Measurements from ENCODE around the gene PROB1.

The PROB1 gene

DNA sequence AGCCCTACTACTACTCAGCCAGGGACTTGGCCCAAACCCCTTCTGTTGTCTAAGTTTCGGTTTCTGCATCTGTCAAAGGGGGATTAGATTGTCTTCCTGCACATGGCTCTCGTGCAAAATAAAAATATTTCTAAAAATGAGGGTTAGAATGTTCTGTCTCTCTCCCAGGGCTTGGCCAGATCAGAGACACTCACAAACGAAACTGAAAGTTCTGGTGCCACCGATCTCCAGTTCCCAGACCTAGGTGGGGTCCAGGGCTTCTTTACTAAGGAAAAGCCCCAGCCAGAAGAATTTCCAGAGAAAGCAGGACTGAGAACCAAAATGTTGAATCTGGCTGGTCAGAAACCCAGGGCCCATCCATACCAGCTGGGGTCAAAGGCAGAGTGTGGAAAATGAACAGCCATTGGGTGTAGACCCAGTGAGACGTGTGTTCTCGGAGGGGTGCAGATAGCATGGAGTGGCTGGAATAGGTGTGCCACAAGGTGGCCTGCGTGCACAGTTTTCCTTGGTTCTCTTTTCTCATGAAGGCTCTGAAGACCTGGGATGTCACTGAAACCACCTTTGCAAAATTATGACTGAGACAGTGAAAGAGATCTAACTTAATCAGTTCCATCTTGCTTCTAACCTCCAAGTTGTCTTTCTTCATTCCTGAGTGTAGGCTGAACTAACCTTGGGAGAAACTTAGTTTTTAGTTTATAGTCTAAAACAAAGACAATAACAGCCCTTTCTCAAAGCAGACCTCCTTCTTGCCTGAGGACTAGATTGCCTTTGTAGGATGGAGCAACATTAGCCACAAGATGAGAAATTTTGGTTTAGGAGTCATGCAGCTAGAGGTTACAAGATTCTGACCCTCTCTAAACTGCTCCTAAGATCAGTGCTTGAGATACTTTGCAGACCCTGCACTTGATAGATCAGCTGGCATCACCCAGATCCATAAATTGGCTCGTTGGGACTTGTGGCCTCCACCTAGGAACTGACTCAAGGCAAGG, 9.5 kb downstream of the PROB1 start:
- ChIA-PET CTCF (interaction anchor here (0.6 to 7.4 kb wide), 8 partner anchors 10 to 516 kb away, joined by 3 to 48 read pairs (median 6); partner anchors contain the start of gene PAIP2), POLR2A (interaction anchor here (0.5 to 0.7 kb wide), 2 partner anchors 44 to 136 kb away, joined by 3 to 4 read pairs; partner anchors contain the start of gene PAIP2)
- peak overlapping the region; percentile 72 to 95 for H3K27ac ChIP-seq (ENCODE audit: insufficient read depth in 1 of 2, low read depth in 1 of 2, low read length in 2 of 2, poor library complexity in 1 of 2, severe bottlenecking in 2 of 2)
- H3K9me3 ChIP-seq (ENCODE audit: control extremely low read depth in 1 of 5, control insufficient read depth in 4 of 5, insufficient read depth in 2 of 5, low read depth in 1 of 5, low read length in 4 of 5), result no peaks in the 10 kb centered on the region
- H3K36me3 ChIP-seq (ENCODE audit: control insufficient read depth in 4 of 4, insufficient read depth in 4 of 4, low read length in 3 of 4), result peaks cover 0 to 7% (median 0%) of the 10 kb centered on the region in 4 experiments
- peaks cover 6 to 84% (median 80%) of the 10 kb centered on the region in 4 experiments for H3K4me1 ChIP-seq (ENCODE audit: control extremely low read depth in 1 of 4, control insufficient read depth in 4 of 4, insufficient read depth in 4 of 4, low read length in 3 of 4)
- WGBS (ENCODE audit: insufficient coverage), result 14% methylated on average over 6 of the region's 8 CpGs
- DNase-seq, result peak in 2 of 3 donors; percentile 51 to 59
- peak overlapping the region; percentile 24 to 77 (median 67) for H3K4me3 ChIP-seq (ENCODE audit: control insufficient read depth in 1 of 7, extremely low read depth in 1 of 7, insufficient read depth in 4 of 7, low read depth in 2 of 7, low read length in 6 of 7)
- no peaks in the 10 kb centered on the region for H3K27me3 ChIP-seq (replicated peaks in 2 of 5; ENCODE audit: control insufficient read depth in 4 of 5, insufficient read depth in 5 of 5, low read length in 4 of 5)

DNA sequence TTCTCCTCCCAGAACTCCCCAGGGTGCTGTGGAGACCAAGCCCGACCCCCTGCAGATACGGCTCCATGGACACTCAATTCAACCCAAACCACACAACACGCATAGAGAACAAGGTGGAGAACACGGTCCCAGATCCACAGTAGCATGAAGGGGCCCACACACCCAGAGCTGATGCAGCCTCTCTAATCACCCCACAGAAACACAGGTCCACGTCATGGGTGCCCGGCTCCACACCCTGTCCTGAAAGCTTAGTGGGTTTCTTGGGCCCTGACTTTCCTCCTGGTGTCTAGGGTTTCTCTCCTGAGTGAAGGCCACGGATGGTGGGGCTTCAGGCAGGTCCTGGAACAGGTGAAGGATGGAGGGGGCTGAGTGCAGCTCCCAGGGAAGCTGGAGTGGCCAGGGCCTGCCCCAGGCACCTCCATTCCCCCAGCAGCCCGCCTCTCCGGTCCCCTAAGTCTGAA, 10.3 kb downstream of the PROB1 start:
- CTCF ChIA-PET, result interaction anchor here (1.0 to 7.4 kb wide), 5 partner anchors 9 to 38 kb away, joined by 3 to 48 read pairs (median 7); no protein-coding TSS in a partner anchor
- peaks cover 0 to 7% (median 0%) of the 10 kb centered on the region in 4 experiments for H3K36me3 ChIP-seq (ENCODE audit: control insufficient read depth in 4 of 4, insufficient read depth in 4 of 4, low read length in 3 of 4)
- no peaks in the 10 kb centered on the region for H3K9me3 ChIP-seq (ENCODE audit: control extremely low read depth in 1 of 5, control insufficient read depth in 4 of 5, insufficient read depth in 2 of 5, low read depth in 1 of 5, low read length in 4 of 5)
- H3K27ac ChIP-seq (ENCODE audit: insufficient read depth in 1 of 2, low read depth in 1 of 2, low read length in 2 of 2, poor library complexity in 1 of 2, severe bottlenecking in 2 of 2), result peak overlapping the region; percentile 72 to 84
- peak overlapping the region in 6 of 7 experiments; percentile 40 to 77 (median 67) for H3K4me3 ChIP-seq (ENCODE audit: control insufficient read depth in 1 of 7, extremely low read depth in 1 of 7, insufficient read depth in 4 of 7, low read depth in 2 of 7, low read length in 6 of 7)
- H3K4me1 ChIP-seq (ENCODE audit: control extremely low read depth in 1 of 4, control insufficient read depth in 4 of 4, insufficient read depth in 4 of 4, low read length in 3 of 4), result peaks cover 6 to 77% (median 73%) of the 10 kb centered on the region in 4 experiments
- no peak for DNase-seq
- 63% methylated on average over 7 of the region's 9 CpGs for WGBS (ENCODE audit: insufficient coverage)
- H3K27me3 ChIP-seq (replicated peaks in 2 of 5; ENCODE audit: control insufficient read depth in 4 of 5, insufficient read depth in 5 of 5, low read length in 4 of 5), result no peaks in the 10 kb centered on the region
- POLR2A ChIA-PET, result interaction anchor here (0.5 kb wide), 1 partner anchor 137 kb away, joined by 4 read pairs; no protein-coding TSS in a partner anchor

DNA sequence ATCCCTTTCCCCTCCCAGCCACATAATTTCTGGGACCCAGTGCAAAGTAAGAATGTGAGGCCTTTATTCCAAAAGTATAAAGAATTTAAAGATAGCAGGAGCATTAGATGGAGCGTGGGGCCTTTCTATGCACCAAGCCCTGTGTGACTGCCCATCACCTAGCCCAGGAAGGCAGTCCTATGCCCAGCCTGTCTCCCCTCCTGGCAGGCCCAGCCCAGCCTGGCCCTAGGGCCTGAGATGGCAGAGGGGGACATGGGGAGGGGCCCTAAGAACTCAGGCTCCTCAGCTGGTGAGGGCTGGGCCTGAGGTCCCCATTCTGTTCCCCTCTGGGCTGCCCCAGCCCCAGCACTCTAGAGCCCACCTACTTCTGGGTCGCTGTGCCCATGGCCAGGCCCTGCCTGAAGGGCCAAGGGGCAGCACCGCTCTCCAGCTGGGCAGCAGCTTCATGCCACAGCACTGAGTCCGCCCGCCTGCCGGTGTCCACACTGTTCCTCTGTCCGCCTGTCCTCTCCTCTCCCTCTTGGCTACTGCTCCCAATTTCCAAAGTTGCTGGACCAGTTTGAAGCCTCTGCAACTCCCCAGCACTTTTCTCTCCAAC, 10.8 kb downstream of the PROB1 start:
- Histone ChIP-seq H3K36me3 (ENCODE audit: control insufficient read depth in 4 of 4, insufficient read depth in 4 of 4, low read length in 3 of 4) (peaks cover 0 to 7% (median 0%) of the 10 kb centered on the region in 4 experiments), H3K4me3 (ENCODE audit: control insufficient read depth in 1 of 7, extremely low read depth in 1 of 7, insufficient read depth in 4 of 7, low read depth in 2 of 7, low read length in 6 of 7) (peak overlapping the region in 3 of 7 experiments; percentile 67 to 77 (median 73)), H3K27ac (ENCODE audit: insufficient read depth in 1 of 2, low read depth in 1 of 2, low read length in 2 of 2, poor library complexity in 1 of 2, severe bottlenecking in 2 of 2) (peak overlapping the region; percentile 72 to 84), H3K9me3 (ENCODE audit: control extremely low read depth in 1 of 5, control insufficient read depth in 4 of 5, insufficient read depth in 2 of 5, low read depth in 1 of 5, low read length in 4 of 5) (no peaks in the 10 kb centered on the region), H3K27me3 (replicated peaks in 2 of 5; ENCODE audit: control insufficient read depth in 4 of 5, insufficient read depth in 5 of 5, low read length in 4 of 5) (no peaks in the 10 kb centered on the region), H3K4me1 (ENCODE audit: control extremely low read depth in 1 of 4, control insufficient read depth in 4 of 4, insufficient read depth in 4 of 4, low read length in 3 of 4) (peaks cover 6 to 71% (median 70%) of the 10 kb centered on the region in 4 experiments)
- 86% methylated on average over 7 of the region's 7 CpGs for whole genome bisulfite sequencing (ENCODE audit: insufficient coverage)
- ChIA-PET POLR2A (no interaction called here), CTCF (interaction anchor here (1.0 to 7.4 kb wide), 7 partner anchors 7 to 63 kb away, joined by 3 to 48 read pairs (median 7); no protein-coding TSS in a partner anchor)
- no peak for DNase-seq

DNA sequence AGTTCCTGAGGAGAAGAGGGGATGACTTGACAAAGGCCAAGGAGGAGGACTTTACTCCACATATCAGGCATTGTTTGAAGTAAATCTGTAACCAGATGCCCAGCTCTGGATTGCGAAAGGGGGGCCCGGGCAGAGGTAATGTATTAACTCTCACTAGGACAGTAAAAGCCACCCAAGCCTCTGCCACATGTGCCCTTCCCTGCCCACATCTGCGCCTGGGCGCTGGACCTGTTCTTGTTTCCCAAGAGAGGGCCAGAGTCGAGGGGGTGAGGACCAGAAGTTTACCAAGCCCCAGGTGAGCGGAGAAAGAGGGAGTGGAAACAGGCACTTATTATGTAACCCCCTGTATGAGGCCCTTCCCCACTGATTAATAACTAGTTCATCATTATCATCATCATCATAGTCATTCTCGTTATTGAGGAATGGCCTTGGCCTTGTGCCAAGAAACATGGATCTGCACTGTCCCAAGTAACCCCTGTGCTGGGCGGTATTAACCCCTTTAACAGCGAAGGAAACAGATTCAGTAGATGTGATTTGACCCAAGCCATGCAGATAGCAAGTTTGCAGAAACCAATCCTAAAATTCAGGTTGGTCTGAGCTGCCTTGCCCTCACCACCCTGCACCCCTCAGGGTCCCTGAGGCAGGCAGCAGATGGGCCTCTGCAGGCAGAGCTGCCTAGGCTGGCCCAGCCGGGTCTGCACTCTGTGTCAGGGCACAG, 11.5 kb downstream of the PROB1 start, which contains the start of gene SLC23A1:
Gene SLC23A1, minus strand, starts transcription at position 23 of the 718 bp plus-strand sequence. CDS start 44 bp downstream, outside the sequence.
- Histone ChIP-seq H3K4me1 (ENCODE audit: control extremely low read depth in 1 of 4, control insufficient read depth in 4 of 4, insufficient read depth in 4 of 4, low read length in 3 of 4) (peaks cover 6 to 65% (median 65%) of the 10 kb centered on the region in 4 experiments), H3K36me3 (ENCODE audit: control insufficient read depth in 4 of 4, insufficient read depth in 4 of 4, low read length in 3 of 4) (peaks cover 0 to 7% (median 4%) of the 10 kb centered on the region in 4 experiments), H3K27ac (ENCODE audit: insufficient read depth in 1 of 2, low read depth in 1 of 2, low read length in 2 of 2, poor library complexity in 1 of 2, severe bottlenecking in 2 of 2) (peak within 1 kb of the TSS; percentile 72 to 84), H3K4me3 (ENCODE audit: control insufficient read depth in 1 of 7, extremely low read depth in 1 of 7, insufficient read depth in 4 of 7, low read depth in 2 of 7, low read length in 6 of 7) (peak within 1 kb of the TSS in 2 of 7 experiments; percentile 67 to 73), H3K9me3 (ENCODE audit: control extremely low read depth in 1 of 5, control insufficient read depth in 4 of 5, insufficient read depth in 2 of 5, low read depth in 1 of 5, low read length in 4 of 5) (no peaks in the 10 kb centered on the region), H3K27me3 (replicated peaks in 2 of 5; ENCODE audit: control insufficient read depth in 4 of 5, insufficient read depth in 5 of 5, low read length in 4 of 5) (no peaks in the 10 kb centered on the region)
- DNase-seq, result no peak
- 75% methylated on average over 3 of the region's 10 CpGs for WGBS (ENCODE audit: insufficient coverage)
- ChIA-PET CTCF (interaction anchor here (1.0 to 7.4 kb wide), 4 partner anchors 8 to 62 kb away, joined by 3 to 48 read pairs (median 25); no protein-coding TSS in a partner anchor), POLR2A (no interaction called here)

DNA sequence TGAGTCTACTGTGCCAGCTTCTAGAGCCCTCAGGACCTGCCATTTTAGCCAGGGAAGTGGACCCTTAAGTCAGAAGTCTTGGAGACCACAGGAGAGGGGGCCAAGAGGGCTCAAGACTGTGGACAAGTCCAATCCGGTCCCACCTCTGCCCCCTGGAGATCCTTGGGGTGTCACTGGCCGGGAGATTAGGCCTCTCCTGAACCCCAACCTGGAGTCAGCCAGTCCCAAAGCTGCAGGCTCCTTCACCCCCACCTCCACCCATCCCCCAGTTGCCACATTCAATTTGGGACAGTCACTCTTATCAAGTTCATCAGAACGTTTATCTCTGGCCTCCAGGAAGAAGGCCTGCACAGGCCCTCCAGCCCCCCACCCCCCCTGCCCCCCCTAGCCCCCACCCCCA, 12.1 kb downstream of the PROB1 start:
- Histone ChIP-seq H3K36me3 (ENCODE audit: control insufficient read depth in 4 of 4, insufficient read depth in 4 of 4, low read length in 3 of 4) (peaks cover 0 to 8% (median 7%) of the 10 kb centered on the region in 4 experiments), H3K27me3 (replicated peaks in 2 of 5; ENCODE audit: control insufficient read depth in 4 of 5, insufficient read depth in 5 of 5, low read length in 4 of 5) (no peaks in the 10 kb centered on the region), H3K4me3 (ENCODE audit: control insufficient read depth in 1 of 7, extremely low read depth in 1 of 7, insufficient read depth in 4 of 7, low read depth in 2 of 7, low read length in 6 of 7) (no peak overlapping the region), H3K27ac (ENCODE audit: insufficient read depth in 1 of 2, low read depth in 1 of 2, low read length in 2 of 2, poor library complexity in 1 of 2, severe bottlenecking in 2 of 2) (peak overlapping the region in 1 of 2 experiments; percentile 39), H3K9me3 (ENCODE audit: control extremely low read depth in 1 of 5, control insufficient read depth in 4 of 5, insufficient read depth in 2 of 5, low read depth in 1 of 5, low read length in 4 of 5) (no peaks in the 10 kb centered on the region), H3K4me1 (ENCODE audit: control extremely low read depth in 1 of 4, control insufficient read depth in 4 of 4, insufficient read depth in 4 of 4, low read length in 3 of 4) (peaks cover 6 to 59% (median 58%) of the 10 kb centered on the region in 4 experiments)
- ChIA-PET POLR2A (no interaction called here), CTCF (interaction anchor here (1.4 to 7.4 kb wide), 3 partner anchors 8 to 19 kb away, joined by 3 to 43 read pairs (median 7); no protein-coding TSS in a partner anchor)
- no peak for DNase-seq
- 100% methylated on average over 1 of the region's 3 CpGs for WGBS (ENCODE audit: insufficient coverage)

Data from common myeloid progenitor, CD34-positive (primary cell).